NCI-H1092 (cell line): ENCODE measurements around the gene FBXL22.
"Not testable (repeated sequence)": the region's sequence is repeated elsewhere in the genome, so short reads cannot be mapped to it uniquely, and the experiment has no call there.

Experiments used
- DNase-seq: peaks from one replicate; lab custom pipeline; 2025; lab: John Stamatoyannopoulos, UW

Gene FBXL22

GRCh38 chr15:63612300-63612699 lies 15.1 kb downstream of the FBXL22 start:
- DNase-seq = no peak

- DNase-seq = no peak
Measured at GRCh38 chr15:63615935-63616334, 18.7 kb downstream of the FBXL22 start.

GRCh38 chr15:63617147-63617546 lies 20.0 kb downstream of the FBXL22 start:
- not testable (repeated sequence) for DNase-seq

- not testable (repeated sequence) for DNase-seq
Measured at GRCh38 chr15:63617627-63618026, 20.4 kb downstream of the FBXL22 start.

GRCh38 chr15:63620760-63621159 lies 23.6 kb downstream of the FBXL22 start:
- DNase-seq = not testable (repeated sequence)

- DNase-seq = no peak
Measured at GRCh38 chr15:63623232-63623969, 26.2 kb downstream of the FBXL22 start.

GRCh38 chr15:63626955-63627354 lies 29.8 kb downstream of the FBXL22 start:
- no peak for DNase-seq

GRCh38 chr15:63628123-63628822 lies 31.1 kb downstream of the FBXL22 start:
- DNase-seq = no peak

- no peak for DNase-seq
Measured at GRCh38 chr15:63630036-63630751, 33.0 kb downstream of the FBXL22 start.

- DNase-seq = no peak
Measured at GRCh38 chr15:63633312-63633711, 36.1 kb downstream of the FBXL22 start.

- DNase-seq = no peak
Measured at GRCh38 chr15:63634154-63634553, 37.0 kb downstream of the FBXL22 start.

GRCh38 chr15:63636518-63637061 lies 39.4 kb downstream of the FBXL22 start:
- DNase-seq = no peak

GRCh38 chr15:63638839-63639238 lies 41.7 kb downstream of the FBXL22 start:
- no peak for DNase-seq

- DNase-seq = no peak
Measured at GRCh38 chr15:63640146-63640545, 43.0 kb downstream of the FBXL22 start.
